NT2/D1 (cell line): ENCODE data around the gene KRT72.

Experiments
- SUZ12 ChIP-seq: IDR thresholded peaks from 2 replicates; pipeline ENCODE4 v1.6.1; 2011; ENCODE audit not compliant: insufficient read length, insufficient read depth; ENCODE audit errors: extremely low read depth
- YY1 ChIP-seq: IDR thresholded peaks from 2 replicates; pipeline ENCODE4 v1.6.1; 2011; ENCODE audit not compliant: insufficient read length, insufficient read depth
- ZNF274 ChIP-seq: IDR thresholded peaks from 2 replicates; pipeline ENCODE4 v1.6.1; 2011; ENCODE audit warnings: mild to moderate bottlenecking, low read depth, low read length

DNA sequence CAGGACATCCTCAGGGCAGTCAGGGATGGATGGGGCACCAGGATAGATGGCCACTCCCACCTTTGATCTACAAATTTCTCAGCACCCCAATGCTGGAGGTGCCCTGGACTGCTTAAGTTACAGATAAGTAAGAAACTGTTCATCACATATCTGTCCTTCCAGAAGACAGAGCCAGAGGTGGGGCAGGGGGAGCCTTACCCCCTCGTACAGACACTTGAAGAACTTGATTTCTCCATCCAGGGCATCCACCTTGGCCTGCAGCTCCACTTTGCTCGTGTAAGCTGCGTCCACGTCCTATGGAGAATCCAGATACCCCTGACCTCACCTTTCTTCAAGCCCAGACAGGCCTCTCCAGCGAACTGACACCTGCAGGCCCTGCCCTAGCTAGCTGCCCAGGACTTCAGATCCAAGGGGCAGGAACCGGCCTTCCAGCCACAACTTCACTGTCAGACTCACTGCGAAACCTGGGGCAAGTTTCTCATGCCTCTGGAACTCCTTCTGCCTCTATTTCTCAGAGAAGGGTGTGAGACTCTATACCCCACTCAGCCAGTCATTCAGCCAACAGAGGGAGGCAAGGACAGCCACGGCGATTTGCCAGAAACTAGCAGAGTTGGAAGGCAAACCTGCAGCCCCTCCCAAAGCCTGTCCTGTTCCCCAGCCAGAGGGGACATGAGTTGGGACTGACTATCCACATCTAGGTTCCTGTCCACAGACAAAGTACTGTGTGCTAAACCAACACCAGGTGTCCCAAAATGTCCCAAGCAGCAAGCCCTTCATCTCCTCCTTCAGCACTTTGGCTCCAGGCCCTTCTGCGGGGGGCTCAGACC lies 13.3 kb upstream of the KRT72 start:
- TF ChIP-seq SUZ12 (no peak), YY1 (no peak), ZNF274 (no peak)
